HL-60 (cell line): ENCODE results near the gene HDGFL2.

Experiments used
- DNase-seq, 2 experiments: peaks; one replicate each; pipeline ENCODE4 v3.0.0-alpha.2; 2010 to 2020; ENCODE audit warnings: low read depth in 1 of 2, low spot score in 1 of 2
- H3K27ac ChIP-seq: fragments of 250-450 bp; sonication (Bioruptor Pico); replicated peaks from 2 replicates; pipeline ENCODE4 v1.5.1; 2020; ENCODE audit warnings: mild to moderate bottlenecking, moderate library complexity
- H3K27me3 ChIP-seq: fragments of 250-450 bp; sonication (Bioruptor Pico); 2 replicates; pipeline ENCODE4 v1.5.1; 2021; ENCODE audit warnings: mild to moderate bottlenecking, moderate library complexity; ENCODE audit not compliant: insufficient read depth, poor library complexity, severe bottlenecking
- H3K4me3 ChIP-seq: replicated peaks from 2 replicates; pipeline ENCODE4 v1.5.1; 2011; ENCODE audit warnings: mild to moderate bottlenecking, control low read depth, low read length; ENCODE audit not compliant: insufficient read depth
- GABPA ChIP-seq: IDR thresholded peaks from 2 replicates; pipeline ENCODE4 v1.6.1; 2012; ENCODE audit warnings: low read depth
- POLR2AphosphoS5 ChIP-seq: IDR thresholded peaks from 2 replicates; pipeline ENCODE4 v1.6.1; 2012; ENCODE audit warnings: low read depth
- SPI1 ChIP-seq: IDR thresholded peaks from 2 replicates; pipeline ENCODE4 v1.6.1; 2012; ENCODE audit warnings: low read depth, mild to moderate bottlenecking, borderline replicate concordance
- TF ChIP-seq, protein P1 (sequence below): IDR thresholded peaks from 2 replicates; pipeline ENCODE4 v1.6.1; 2012; ENCODE audit warnings: low read depth; ENCODE audit not compliant: insufficient replicate concordance
- TF ChIP-seq, protein P2 (sequence below): IDR thresholded peaks from one replicate; pipeline ENCODE4 v1.5.1; 2011; ENCODE audit warnings: low read length, control low read depth, inconsistent platforms; ENCODE audit not compliant: insufficient read depth

HDGFL2 gene

DNA sequence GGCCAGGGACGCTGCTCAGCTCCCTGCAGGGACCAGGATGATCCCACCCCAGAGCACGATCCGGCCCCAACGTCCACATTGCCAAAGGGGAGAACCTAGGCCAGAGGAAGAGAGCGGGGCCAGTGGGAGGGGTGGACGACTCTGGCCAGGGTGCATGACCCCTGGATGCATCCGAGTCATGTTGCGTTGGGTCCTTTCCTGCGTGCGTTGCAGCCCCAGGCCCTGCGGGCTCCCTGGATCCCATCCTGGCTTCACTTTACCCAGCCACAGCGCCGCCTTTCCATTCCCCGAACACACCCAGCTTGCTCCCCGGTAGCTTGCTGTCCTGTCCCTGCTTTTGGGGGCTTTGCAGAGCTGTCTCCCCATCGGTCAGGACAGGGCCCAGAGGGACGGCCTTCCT is 35.7 kb downstream of the HDGFL2 start:
- TF ChIP-seq POLR2AphosphoS5 (no peak), SPI1 (no peak), GABPA (no peak)
- TF ChIP-seq, protein P1, sequence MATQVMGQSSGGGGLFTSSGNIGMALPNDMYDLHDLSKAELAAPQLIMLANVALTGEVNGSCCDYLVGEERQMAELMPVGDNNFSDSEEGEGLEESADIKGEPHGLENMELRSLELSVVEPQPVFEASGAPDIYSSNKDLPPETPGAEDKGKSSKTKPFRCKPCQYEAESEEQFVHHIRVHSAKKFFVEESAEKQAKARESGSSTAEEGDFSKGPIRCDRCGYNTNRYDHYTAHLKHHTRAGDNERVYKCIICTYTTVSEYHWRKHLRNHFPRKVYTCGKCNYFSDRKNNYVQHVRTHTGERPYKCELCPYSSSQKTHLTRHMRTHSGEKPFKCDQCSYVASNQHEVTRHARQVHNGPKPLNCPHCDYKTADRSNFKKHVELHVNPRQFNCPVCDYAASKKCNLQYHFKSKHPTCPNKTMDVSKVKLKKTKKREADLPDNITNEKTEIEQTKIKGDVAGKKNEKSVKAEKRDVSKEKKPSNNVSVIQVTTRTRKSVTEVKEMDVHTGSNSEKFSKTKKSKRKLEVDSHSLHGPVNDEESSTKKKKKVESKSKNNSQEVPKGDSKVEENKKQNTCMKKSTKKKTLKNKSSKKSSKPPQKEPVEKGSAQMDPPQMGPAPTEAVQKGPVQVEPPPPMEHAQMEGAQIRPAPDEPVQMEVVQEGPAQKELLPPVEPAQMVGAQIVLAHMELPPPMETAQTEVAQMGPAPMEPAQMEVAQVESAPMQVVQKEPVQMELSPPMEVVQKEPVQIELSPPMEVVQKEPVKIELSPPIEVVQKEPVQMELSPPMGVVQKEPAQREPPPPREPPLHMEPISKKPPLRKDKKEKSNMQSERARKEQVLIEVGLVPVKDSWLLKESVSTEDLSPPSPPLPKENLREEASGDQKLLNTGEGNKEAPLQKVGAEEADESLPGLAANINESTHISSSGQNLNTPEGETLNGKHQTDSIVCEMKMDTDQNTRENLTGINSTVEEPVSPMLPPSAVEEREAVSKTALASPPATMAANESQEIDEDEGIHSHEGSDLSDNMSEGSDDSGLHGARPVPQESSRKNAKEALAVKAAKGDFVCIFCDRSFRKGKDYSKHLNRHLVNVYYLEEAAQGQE = no peak
- TF ChIP-seq, protein P2, sequence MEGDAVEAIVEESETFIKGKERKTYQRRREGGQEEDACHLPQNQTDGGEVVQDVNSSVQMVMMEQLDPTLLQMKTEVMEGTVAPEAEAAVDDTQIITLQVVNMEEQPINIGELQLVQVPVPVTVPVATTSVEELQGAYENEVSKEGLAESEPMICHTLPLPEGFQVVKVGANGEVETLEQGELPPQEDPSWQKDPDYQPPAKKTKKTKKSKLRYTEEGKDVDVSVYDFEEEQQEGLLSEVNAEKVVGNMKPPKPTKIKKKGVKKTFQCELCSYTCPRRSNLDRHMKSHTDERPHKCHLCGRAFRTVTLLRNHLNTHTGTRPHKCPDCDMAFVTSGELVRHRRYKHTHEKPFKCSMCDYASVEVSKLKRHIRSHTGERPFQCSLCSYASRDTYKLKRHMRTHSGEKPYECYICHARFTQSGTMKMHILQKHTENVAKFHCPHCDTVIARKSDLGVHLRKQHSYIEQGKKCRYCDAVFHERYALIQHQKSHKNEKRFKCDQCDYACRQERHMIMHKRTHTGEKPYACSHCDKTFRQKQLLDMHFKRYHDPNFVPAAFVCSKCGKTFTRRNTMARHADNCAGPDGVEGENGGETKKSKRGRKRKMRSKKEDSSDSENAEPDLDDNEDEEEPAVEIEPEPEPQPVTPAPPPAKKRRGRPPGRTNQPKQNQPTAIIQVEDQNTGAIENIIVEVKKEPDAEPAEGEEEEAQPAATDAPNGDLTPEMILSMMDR = no peak
- Histone ChIP-seq H3K4me3 (no peak overlapping the region), H3K27me3 (no peaks in the 10 kb centered on the region), H3K27ac (no peak overlapping the region)
- no peak for DNase-seq

DNA sequence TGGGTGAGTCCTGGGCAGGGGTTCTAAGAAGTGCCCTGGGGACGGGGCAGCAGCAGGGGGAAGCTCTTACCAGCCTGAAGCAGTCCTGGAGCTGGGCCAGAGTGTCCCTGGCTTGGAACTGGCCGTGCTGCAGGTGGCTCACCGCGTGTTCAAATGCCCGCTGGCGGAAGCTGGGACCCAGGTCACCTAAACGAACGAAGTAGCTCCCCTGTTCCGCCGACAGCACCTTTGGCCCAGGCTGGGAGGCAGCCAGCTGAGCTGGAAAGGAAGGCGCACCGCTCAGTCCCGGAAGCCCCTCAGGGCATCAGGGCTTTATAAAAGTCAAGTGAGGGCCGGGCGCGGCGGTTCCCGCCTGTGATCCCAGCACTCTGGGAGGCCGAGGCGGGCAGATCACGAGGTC is 36.6 kb downstream of the HDGFL2 start:
- Histone ChIP-seq H3K27me3 (no peaks in the 10 kb centered on the region), H3K4me3 (no peak overlapping the region), H3K27ac (no peak overlapping the region)
- TF ChIP-seq POLR2AphosphoS5 = no peak
- no peak for TF ChIP-seq SPI1
- TF ChIP-seq, protein P2 = no peak
- TF ChIP-seq, protein P1 = no peak
- TF ChIP-seq GABPA = no peak
- DNase-seq = no peak

DNA sequence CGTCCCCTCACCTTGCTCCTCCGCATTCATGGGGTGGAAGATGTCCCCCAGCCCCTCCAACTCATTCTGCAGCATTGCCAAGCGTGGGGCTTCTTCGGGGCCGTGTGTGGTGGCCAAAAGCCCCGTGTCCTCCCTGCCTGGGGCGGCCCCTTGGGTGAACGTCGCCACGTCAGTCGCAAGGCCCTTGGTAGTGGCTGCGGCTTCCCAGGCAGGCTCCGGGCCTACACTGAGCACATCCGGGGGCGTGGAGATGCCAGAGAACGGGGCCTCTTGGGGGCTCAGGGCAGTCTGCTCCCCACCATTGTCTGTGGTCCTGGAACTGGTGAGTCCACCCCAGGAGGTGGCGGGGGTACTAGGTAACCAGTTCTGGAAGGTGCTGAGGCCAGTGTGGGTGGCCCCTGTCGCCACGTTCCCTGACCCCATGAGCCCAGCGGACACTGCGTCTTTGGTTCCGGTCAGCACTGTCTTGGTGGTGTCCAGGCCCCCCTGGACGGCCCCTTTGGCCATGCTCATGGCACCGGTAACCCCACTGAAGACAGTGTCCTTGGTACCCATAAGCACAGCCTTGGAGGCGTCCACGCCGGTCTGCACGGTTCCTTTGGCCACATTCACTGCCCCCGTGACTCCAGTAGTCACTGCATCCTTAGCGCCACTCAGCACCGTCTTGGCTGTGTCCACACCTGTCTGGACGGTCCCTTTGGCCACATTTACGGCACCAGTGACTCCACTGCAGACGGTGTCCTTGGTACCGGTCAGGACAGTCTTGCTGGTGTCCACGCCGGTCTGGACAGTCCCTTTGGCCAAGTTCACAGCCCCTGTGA is 38.5 kb downstream of the HDGFL2 start:
- Histone ChIP-seq H3K4me3 (no peak overlapping the region), H3K27ac (no peak overlapping the region), H3K27me3 (no peaks in the 10 kb centered on the region)
- no peak for DNase-seq
- TF ChIP-seq, protein P1 = no peak
- no peak for TF ChIP-seq GABPA
- no peak for TF ChIP-seq SPI1
- no peak for TF ChIP-seq POLR2AphosphoS5
- TF ChIP-seq, protein P2 = no peak
